K562 (cell line): ENCODE results near the gene TCF4. TPM values are rescaled to one million over a fixed set of nuclear protein-coding genes. Genes with fewer than 3 reads are reported as not detected.

ENCODE experiments used
- ATAC-seq: fragments of 200-7000 bp; cut with Tn5 transposase; 3 replicates; pipeline ENCODE4 v1.9.1; 2020; ENCODE audit warnings: moderate library complexity
- BruUV-seq: library from RNA; stranded (reverse); fragments of 400-500 nt; replicated peaks from 2 replicates; lab custom pipeline; 2021; lab: Mats Ljungman, UMichigan
- CTCF ChIA-PET: fragments of 300-600 bp; formaldehyde crosslinking; extraction: SDS; loops from one replicate; lab custom pipeline; 2021; ENCODE audit warnings: low intra/inter-chr PET ratio; lab: Yijun Ruan, JAX
- POLR2A ChIA-PET: fragments of 300-600, 350-650 bp; sonication (Branson Sonifier 250); formaldehyde crosslinking; extraction: SDS; loops from one replicate; lab custom pipeline; 2021; ENCODE audit warnings: antibody characterized with exemption, inconsistent platforms; lab: Yijun Ruan, JAX
- DNase-seq, 4 experiments: peaks; one replicate each; pipeline versions ENCODE4 v3.0.0 to v3.0.0-alpha.2; 2011 to 2018; ENCODE audit warnings: low spot score in 3 of 4, mixed read lengths in 3 of 4; ENCODE audit errors: extremely low read depth in 1 of 4
- FAIRE-seq: peaks from 2 replicates; lab custom pipeline; 2011; peaks lifted over from hg19 to GRCh38; lab: Jason Lieb, UNC
- H2AFZ ChIP-seq: 2 replicates; pipeline ENCODE4 v1.6.0; 2011; ENCODE audit warnings: low read depth, low read length, control low read depth, inconsistent platforms
- H3K27ac ChIP-seq: fragments of 200-600 bp; 3 replicates; pipeline ENCODE4 v1.8.0; 2011; ENCODE audit warnings: low read depth, mild to moderate bottlenecking, control low read depth, inconsistent platforms, low read length, moderate library complexity, mixed read lengths; ENCODE audit errors: extremely low read depth
- H3K27me3 ChIP-seq, 2 experiments: fragments of 300-600 bp in 1 of 2; 2 replicates in 1 of 2; 3 replicates in 1 of 2; pipeline versions ENCODE4 v1.6.0 to v1.8.0; 2011; ENCODE audit warnings: inconsistent platforms in 2 of 2, low read length in 2 of 2, mild to moderate bottlenecking in 1 of 2, mixed read lengths in 1 of 2, moderate library complexity in 1 of 2; ENCODE audit not compliant: control insufficient read depth in 2 of 2, insufficient read depth in 2 of 2
- H3K36me3 ChIP-seq: fragments of 300-600 bp; 3 replicates; pipeline ENCODE4 v1.8.0; 2011; ENCODE audit warnings: mild to moderate bottlenecking, low read length, inconsistent platforms; ENCODE audit not compliant: control insufficient read depth, insufficient read depth
- H3K4me1 ChIP-seq, 2 experiments: fragments of 200-600 bp in 1 of 2; replicated peaks in 1 of 2; 2 replicates in 1 of 2; 3 replicates in 1 of 2; pipeline versions ENCODE4 v1.5.1 to v1.8.0; 2011; ENCODE audit warnings: inconsistent platforms in 2 of 2, low read length in 2 of 2, mild to moderate bottlenecking in 1 of 2, mixed read lengths in 1 of 2, moderate library complexity in 1 of 2; ENCODE audit not compliant: control insufficient read depth in 2 of 2, insufficient read depth in 2 of 2
- H3K4me2 ChIP-seq: 2 replicates; pipeline ENCODE4 v1.6.1; 2011; ENCODE audit warnings: low read length, control low read depth, inconsistent platforms, mixed read lengths; ENCODE audit not compliant: insufficient read depth
- H3K4me3 ChIP-seq: fragments of 200-600 bp; sonication (generic), shearing (Covaris generic); 2 replicates; pipeline ENCODE4 v1.5.1; 2016; ENCODE audit warnings: control low read depth, inconsistent platforms
- H3K79me2 ChIP-seq: fragments of 200-600 bp; 3 replicates; pipeline ENCODE4 v1.8.0; 2011; ENCODE audit warnings: low read length, inconsistent platforms; ENCODE audit not compliant: control insufficient read depth, insufficient read depth
- H3K9ac ChIP-seq, 2 experiments: 2 replicates each; pipeline versions ENCODE4 v1.6.0 to v1.6.1; 2011; ENCODE audit warnings: low read depth in 2 of 2, low read length in 2 of 2, control low read depth in 1 of 2, inconsistent platforms in 1 of 2, mild to moderate bottlenecking in 1 of 2, mixed read lengths in 1 of 2; ENCODE audit not compliant: insufficient read depth in 1 of 2
- H3K9me1 ChIP-seq: one replicate; pipeline ENCODE4 v1.6.0; 2011; ENCODE audit warnings: inconsistent platforms, mild to moderate bottlenecking, low read length, moderate library complexity; ENCODE audit not compliant: control insufficient read depth, insufficient read depth
- H3K9me3 ChIP-seq: replicated peaks from 2 replicates; pipeline ENCODE4 v1.5.1; 2011; ENCODE audit warnings: low read depth, low read length, inconsistent platforms; ENCODE audit not compliant: control insufficient read depth, insufficient read depth
- H4K20me1 ChIP-seq: replicated peaks from 2 replicates; pipeline ENCODE4 v1.6.1; 2011; ENCODE audit warnings: low read length, inconsistent platforms, mixed read lengths; ENCODE audit not compliant: control insufficient read depth, insufficient read depth
- KDM2B ChIP-seq: fragments of 250-450 bp; sonication (Bioruptor Pico); IDR thresholded peaks from 2 replicates; pipeline ENCODE4 v1.8.0; 2021; ENCODE audit warnings: mild to moderate bottlenecking, moderate library complexity
- POLR2A ChIP-seq: fragments of 450-650 bp; conservative IDR thresholded peaks from 2 replicates; pipeline ENCODE4 v1.6.1; 2016
- SETDB1 ChIP-seq: IDR thresholded peaks from one replicate; pipeline ENCODE4 v1.6.1; 2012; ENCODE audit warnings: low read length, control low read depth, inconsistent platforms
- SMARCA4 ChIP-seq: fragments of 450-650 bp; IDR thresholded peaks from 2 replicates; pipeline ENCODE4 v1.6.1; 2016
- STAT6 ChIP-seq: sonication (generic); formaldehyde crosslinking; IDR thresholded peaks from 2 replicates; pipeline ENCODE4 v1.8.1; 2023; ENCODE audit warnings: mild to moderate bottlenecking, missing genetic modification reagents
- TEAD4 ChIP-seq, 2 experiments: sonication (generic) in 1 of 2; formaldehyde crosslinking in 1 of 2; IDR thresholded peaks; 2 replicates each; pipeline versions ENCODE4 v1.6.1 to v1.8.0; 2012 to 2022; ENCODE audit warnings: borderline replicate concordance in 1 of 2, inconsistent platforms in 1 of 2, low read length in 1 of 2, mild to moderate bottlenecking in 1 of 2, missing genetic modification reagents in 1 of 2
- YBX1 ChIP-seq: fragments of 450-650 bp; IDR thresholded peaks from 2 replicates; pipeline ENCODE4 v1.7.1; 2016; ENCODE audit warnings: mild to moderate bottlenecking
- ZBTB43 ChIP-seq: sonication (generic); formaldehyde crosslinking; IDR thresholded peaks from 2 replicates; pipeline ENCODE4 v1.8.0; 2023; ENCODE audit warnings: mild to moderate bottlenecking, missing genetic modification reagents
- ZBTB9 ChIP-seq: fragments of 450-650 bp; formaldehyde crosslinking; IDR thresholded peaks from 2 replicates; pipeline ENCODE4 v1.4.0; 2020; ENCODE audit warnings: mild to moderate bottlenecking, moderate library complexity
- ZHX1 ChIP-seq: fragments of 150-350 bp; conservative IDR thresholded peaks from 2 replicates; pipeline ENCODE4 v1.6.1; 2014; ENCODE audit warnings: low read length
- ZNF212 ChIP-seq: fragments of 450-650 bp; formaldehyde crosslinking; IDR thresholded peaks from 2 replicates; pipeline ENCODE4 v1.4.0; 2020; ENCODE audit warnings: mild to moderate bottlenecking
- WGBS: fragments of 100-300 bp; shearing (Covaris generic); methylation state at CpG from one replicate; pipeline ENCODE4 v1.1.6; 2016; ENCODE audit warnings: low coverage, mixed read lengths; ENCODE audit not compliant: insufficient coverage; ENCODE audit errors: missing lambda C conversion rate; 5-methylcytosine and 5-hydroxymethylcytosine counted together
- in situ Hi-C: fragments of 300-500 bp; cut with MboI; formaldehyde crosslinking; loops from 4 replicates; pipeline ENCODE4 v1.15.0; 2018; ENCODE audit warnings: inconsistent platforms, mixed read lengths
- intact Hi-C: fragments of 100-400 bp; cut with micrococcal nuclease; formaldehyde crosslinking; loops from 2 replicates; pipeline ENCODE4 v1.14.2; 2022
- polyA plus RNA-seq, 8 experiments: library from polyadenylated mRNA; depleted of rRNA in 4 of 8; stranded (reverse) in 5 of 8; unstranded in 3 of 8; fragments of >200 nt; fragmentation: Nextera tagmentation in 2 of 8; fragmentation: Illumina TruSeq in 1 of 8; extraction: Ambion mirVana in 2 of 8; extraction: Trizol in 1 of 8; gene quantifications; 2 replicates each; pipeline versions ENCODE4 v1.2.1 to v1.2.3, GENCODE V29; 2011 to 2014; ENCODE audit warnings: inconsistent platforms in 1 of 8, missing spikeins in 1 of 8
- total RNA-seq, 7 experiments: library from RNA; depleted of rRNA in 6 of 7; stranded (reverse); fragments of >200 nt in 6 of 7; fragmentation: Illumina TruSeq in 2 of 7; extraction: Trizol in 2 of 7; gene quantifications; 2 replicates each; pipeline versions ENCODE4 v1.2.1 to v1.2.3, GENCODE V29; 2011 to 2021; ENCODE audit warnings: low replicate concordance in 1 of 7

The TCF4 gene
- total and polyA plus RNA-seq, 9 of the 15 experiments (the other 6 are each of a cell fraction or from before 2014, with no cell fraction given) = 4.8 to 24.7 (median 15.2) TPM

GRCh38 chr18:55500316-55501086, 87.5 kb downstream of the TCF4 start (continued):
- TF ChIP-seq TEAD4 (IDR thresholded peaks at IDR 0.05; ENCODE audit: low read length) (no peak), TEAD4 (CRISPR knock-in tag; IDR thresholded peaks at IDR 0.05; ENCODE audit: borderline replicate concordance) (no peak)

- Histone ChIP-seq H3K4me3 (no peak overlapping the region), H3K4me2 (no peak overlapping the region), H3K9ac (no peak overlapping the region), H2AFZ (no peak overlapping the region), H3K9me1 (no peaks in the 10 kb centered on the region), H3K27me3 (no peaks in the 10 kb centered on the region), H3K27ac (no peak overlapping the region), H3K4me1 (no peaks in the 10 kb centered on the region; a peak in 1 of 5 replicates), H3K9me3 (no peaks in the 10 kb centered on the region), H4K20me1 (no peaks in the 10 kb centered on the region; the same call in 1 of the 2 replicates), H3K79me2 (no peaks in the 10 kb centered on the region), H3K36me3 (no peaks in the 10 kb centered on the region)
- intact Hi-C loops = no loop called here
- no TSS peak for BruUV-seq
- in situ Hi-C loops = no loop called here
- FAIRE-seq (no peak), ATAC-seq (no peak), DNase-seq (no peak)
- 66% methylated on average over 3 of the region's 3 CpGs for WGBS
- POLR2A ChIA-PET = no interaction called here
- CTCF ChIA-PET = no interaction called here
- TF ChIP-seq ZHX1 = no peak
- TF ChIP-seq SETDB1 = no peak
- TF ChIP-seq ZNF212 (CRISPR knock-in tag) = no peak
- TF ChIP-seq KDM2B (CRISPR knock-in tag) = no peak
- no peak for TF ChIP-seq SMARCA4
- no peak for TF ChIP-seq STAT6 (CRISPR knock-in tag)
- TF ChIP-seq YBX1 = no peak
- no peak for TF ChIP-seq ZBTB9 (CRISPR knock-in tag)
- TF ChIP-seq POLR2A = no peak
- TF ChIP-seq ZBTB43 (CRISPR knock-in tag) = no peak
Measured at GRCh38 chr18:55499526-55499925, 88.5 kb downstream of the TCF4 start.
